ENCODE measurements around the gene SLX9. TPM values are rescaled to one million over a fixed set of nuclear protein-coding genes. Genes with fewer than 3 reads are reported as not detected.

Gene SLX9
- total and polyA plus RNA-seq, 2 donors (not counting 3 experiments of a cell fraction or from before 2014, with no cell fraction given): 27.0 to 50.6 TPM

DNA sequence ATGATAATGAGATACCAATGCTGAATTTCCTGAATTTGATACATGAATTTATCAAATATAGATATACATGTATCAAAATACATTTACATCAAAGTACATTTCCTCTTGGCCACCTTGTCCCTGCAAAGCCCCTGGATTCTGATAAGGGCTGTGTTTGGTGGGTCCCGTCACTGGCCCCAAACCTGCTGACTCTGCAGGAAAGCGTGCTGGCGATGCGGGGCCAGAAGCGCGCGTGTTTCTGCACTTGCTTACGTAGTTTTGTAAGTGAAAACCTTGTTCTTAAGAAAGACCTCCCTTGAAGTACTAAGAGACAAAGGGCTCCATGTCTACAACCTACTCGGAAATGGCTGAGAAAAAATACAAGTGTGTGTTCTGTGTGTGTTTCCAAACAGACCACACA, 30.1 kb upstream of the SLX9 start:
- CTCF ChIA-PET: interaction anchor here (3.6 kb wide), 1 partner anchor 16 kb away, joined by 37 read pairs; no protein-coding TSS in a partner anchor
- Histone ChIP-seq H3K9me1 (replicated peaks; ENCODE audit: control insufficient read depth, extremely low read depth, insufficient read depth, low read length) (no peaks in the 10 kb centered on the region), H3K27me3 (ENCODE audit: control insufficient read depth in 2 of 2, insufficient read depth in 2 of 2, low read length in 2 of 2) (no peaks in the 10 kb centered on the region), H3K4me3 (replicated peaks in 1 of 3; ENCODE audit: insufficient read depth in 1 of 3, low read depth in 1 of 3, low read length in 3 of 3) (no peak overlapping the region), H3K79me2 (ENCODE audit: control insufficient read depth, insufficient read depth, low read length) (no peaks in the 10 kb centered on the region), H3K27ac (ENCODE audit: insufficient read depth, low read depth, low read length) (no peak overlapping the region), H3K4me2 (ENCODE audit: insufficient read depth, low read length) (no peak overlapping the region), H3K4me1 (ENCODE audit: control insufficient read depth, extremely low read depth, insufficient read depth, low read length) (peaks cover 17% of the 10 kb centered on the region), H3K9me3 (replicated peaks; ENCODE audit: control insufficient read depth, insufficient read depth, low read length) (no peaks in the 10 kb centered on the region), H3K36me3 (ENCODE audit: control insufficient read depth in 2 of 2, extremely low read depth in 1 of 2, insufficient read depth in 2 of 2, low read length in 2 of 2) (no peaks in the 10 kb centered on the region), H2AFZ (ENCODE audit: low read depth, low read length) (no peak overlapping the region), H4K20me1 (replicated peaks; ENCODE audit: control insufficient read depth, extremely low read depth, insufficient read depth, low read length) (no peaks in the 10 kb centered on the region), H3K9ac (replicated peaks; ENCODE audit: extremely low read depth, insufficient read depth, low read length) (no peak overlapping the region)
- DNase-seq (ENCODE audit: low read depth, low spot score) (no peak), FAIRE-seq (no peak)
- no TSS peak for BruUV-seq (replicated peaks)
- POLR2A ChIA-PET: no interaction called here
- TF ChIP-seq EZH2 (IDR thresholded peaks at IDR 0.05; ENCODE audit: borderline replicate concordance, low read depth, low read length, severe bottlenecking): no peak
- TF ChIP-seq GATA2 (IDR thresholded peaks at IDR 0.05; ENCODE audit: insufficient read depth, insufficient read length, low read depth, low read length): no peak
- TF ChIP-seq, protein P1, sequence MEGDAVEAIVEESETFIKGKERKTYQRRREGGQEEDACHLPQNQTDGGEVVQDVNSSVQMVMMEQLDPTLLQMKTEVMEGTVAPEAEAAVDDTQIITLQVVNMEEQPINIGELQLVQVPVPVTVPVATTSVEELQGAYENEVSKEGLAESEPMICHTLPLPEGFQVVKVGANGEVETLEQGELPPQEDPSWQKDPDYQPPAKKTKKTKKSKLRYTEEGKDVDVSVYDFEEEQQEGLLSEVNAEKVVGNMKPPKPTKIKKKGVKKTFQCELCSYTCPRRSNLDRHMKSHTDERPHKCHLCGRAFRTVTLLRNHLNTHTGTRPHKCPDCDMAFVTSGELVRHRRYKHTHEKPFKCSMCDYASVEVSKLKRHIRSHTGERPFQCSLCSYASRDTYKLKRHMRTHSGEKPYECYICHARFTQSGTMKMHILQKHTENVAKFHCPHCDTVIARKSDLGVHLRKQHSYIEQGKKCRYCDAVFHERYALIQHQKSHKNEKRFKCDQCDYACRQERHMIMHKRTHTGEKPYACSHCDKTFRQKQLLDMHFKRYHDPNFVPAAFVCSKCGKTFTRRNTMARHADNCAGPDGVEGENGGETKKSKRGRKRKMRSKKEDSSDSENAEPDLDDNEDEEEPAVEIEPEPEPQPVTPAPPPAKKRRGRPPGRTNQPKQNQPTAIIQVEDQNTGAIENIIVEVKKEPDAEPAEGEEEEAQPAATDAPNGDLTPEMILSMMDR (IDR thresholded peaks at IDR 0.05; ENCODE audit: extremely low read depth in 1 of 2, insufficient read depth in 1 of 2, low read depth in 1 of 2, low read length in 2 of 2): no peak
- TF ChIP-seq MYC (IDR thresholded peaks at IDR 0.05; ENCODE audit: low read depth, low read length): no peak
- no peak for TF ChIP-seq FOS (IDR thresholded peaks at IDR 0.05; ENCODE audit: borderline replicate concordance, insufficient read depth, low read length)
- no peak for TF ChIP-seq JUN (IDR thresholded peaks at IDR 0.05; ENCODE audit: borderline replicate concordance, insufficient read depth, insufficient read length, low read depth)
- TF ChIP-seq POLR2A (IDR thresholded peaks at IDR 0.05; ENCODE audit: low read depth, low read length): no peak
- no peak for TF ChIP-seq POLR2AphosphoS5 (IDR thresholded peaks at IDR 0.05; ENCODE audit: insufficient read depth, low read depth, low read length)
- TF ChIP-seq, protein P2, sequence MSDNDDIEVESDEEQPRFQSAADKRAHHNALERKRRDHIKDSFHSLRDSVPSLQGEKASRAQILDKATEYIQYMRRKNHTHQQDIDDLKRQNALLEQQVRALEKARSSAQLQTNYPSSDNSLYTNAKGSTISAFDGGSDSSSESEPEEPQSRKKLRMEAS (IDR thresholded peaks at IDR 0.05; ENCODE audit: insufficient read depth, insufficient read length): no peak
- intact Hi-C loops (cut with micrococcal nuclease) (loop anchor here (2.0 kb wide), 2 partner anchors 17 to 155 kb away; no protein-coding TSS in a partner anchor), dilution Hi-C loops (cut with MboI; ENCODE audit: extremely low pct_ligation_motif_present, low sequenced_read_pairs) (no loop called here)

Measured in endothelial cell of umbilical vein (primary cell).